SK-N-SH treated with all-trans-retinoic acid at 6 μM for 48 hours (cell line): ENCODE data around the gene FST.

Experiments used
- ARNTL ChIP-seq: fragments of 450-650 bp; formaldehyde crosslinking; IDR thresholded peaks from 2 replicates; pipeline ENCODE4 v1.5.0; 2020; ENCODE audit warnings: low read depth, mild to moderate bottlenecking, moderate library complexity, borderline replicate concordance
- BACH2 ChIP-seq: fragments of 250-450 bp; sonication (Bioruptor Pico); IDR thresholded peaks from 2 replicates; pipeline ENCODE4 v1.9.0; 2021; ENCODE audit warnings: mild to moderate bottlenecking, borderline replicate concordance
- CSDC2 ChIP-seq: fragments of 250-450 bp; sonication (Bioruptor Pico); IDR thresholded peaks from 2 replicates; pipeline ENCODE4 v1.5.0; 2020; ENCODE audit warnings: mild to moderate bottlenecking, moderate library complexity
- ESRRG ChIP-seq: fragments of 250-450 bp; sonication (Bioruptor Pico); IDR thresholded peaks from 2 replicates; pipeline ENCODE4 v1.6.1; 2021; ENCODE audit warnings: mild to moderate bottlenecking
- ISL1 ChIP-seq: fragments of 250-450 bp; sonication (Bioruptor Pico); IDR thresholded peaks from 2 replicates; pipeline ENCODE4 v2.1.2; 2022; ENCODE audit warnings: mild to moderate bottlenecking, moderate library complexity
- PATZ1 ChIP-seq: fragments of 250-450 bp; sonication (Bioruptor Pico); IDR thresholded peaks from 2 replicates; pipeline ENCODE4 v1.8.0; 2020; ENCODE audit warnings: mild to moderate bottlenecking, moderate library complexity, borderline replicate concordance
- RARB ChIP-seq: fragments of 250-450 bp; sonication (Bioruptor Pico); IDR thresholded peaks from 2 replicates; pipeline ENCODE4 v1.8.0; 2021; ENCODE audit warnings: mild to moderate bottlenecking, moderate library complexity
- TCF4 ChIP-seq: fragments of 250-450 bp; sonication (Bioruptor Pico); IDR thresholded peaks from 2 replicates; pipeline ENCODE4 v1.8.0; 2021; ENCODE audit warnings: mild to moderate bottlenecking, moderate library complexity, borderline replicate concordance
- TSHZ2 ChIP-seq: fragments of 250-450 bp; sonication (Bioruptor Pico); IDR thresholded peaks from 2 replicates; pipeline ENCODE4 v1.5.0; 2020; ENCODE audit warnings: mild to moderate bottlenecking, moderate library complexity
- ZFP3 ChIP-seq: fragments of 250-450 bp; sonication (Bioruptor Pico); IDR thresholded peaks from 2 replicates; pipeline ENCODE4 v1.5.0; 2020; ENCODE audit warnings: mild to moderate bottlenecking, moderate library complexity
- TF ChIP-seq, protein P1 (sequence below): fragments of 250-450 bp; sonication (Bioruptor Pico); IDR thresholded peaks from 2 replicates; pipeline ENCODE4 v1.5.1; 2020; ENCODE audit warnings: low read depth, mild to moderate bottlenecking, moderate library complexity

- no peak for TF ChIP-seq BACH2 (CRISPR knock-in tag)
- no peak for TF ChIP-seq PATZ1 (CRISPR knock-in tag)
- TF ChIP-seq, protein P1, sequence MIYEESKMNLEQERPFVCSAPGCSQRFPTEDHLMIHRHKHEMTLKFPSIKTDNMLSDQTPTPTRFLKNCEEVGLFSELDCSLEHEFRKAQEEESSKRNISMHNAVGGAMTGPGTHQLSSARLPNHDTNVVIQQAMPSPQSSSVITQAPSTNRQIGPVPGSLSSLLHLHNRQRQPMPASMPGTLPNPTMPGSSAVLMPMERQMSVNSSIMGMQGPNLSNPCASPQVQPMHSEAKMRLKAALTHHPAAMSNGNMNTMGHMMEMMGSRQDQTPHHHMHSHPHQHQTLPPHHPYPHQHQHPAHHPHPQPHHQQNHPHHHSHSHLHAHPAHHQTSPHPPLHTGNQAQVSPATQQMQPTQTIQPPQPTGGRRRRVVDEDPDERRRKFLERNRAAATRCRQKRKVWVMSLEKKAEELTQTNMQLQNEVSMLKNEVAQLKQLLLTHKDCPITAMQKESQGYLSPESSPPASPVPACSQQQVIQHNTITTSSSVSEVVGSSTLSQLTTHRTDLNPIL: no peak
- TF ChIP-seq TSHZ2 (CRISPR knock-in tag): no peak
- TF ChIP-seq ESRRG (CRISPR knock-in tag): no peak
- no peak for TF ChIP-seq ZFP3 (CRISPR knock-in tag)
- TF ChIP-seq RARB (CRISPR knock-in tag): no peak
- no peak for TF ChIP-seq CSDC2 (CRISPR knock-in tag)
- TF ChIP-seq TCF4: no peak
- TF ChIP-seq ARNTL (CRISPR knock-in tag): no peak
- no peak for TF ChIP-seq ISL1 (CRISPR knock-in tag)
These were observed 37.5 kb upstream of the FST start for GRCh38 chr5:53442961-53443360.
